Measurements from ENCODE around the gene TENT5D. TPM values are rescaled to one million over a fixed set of nuclear protein-coding genes. Genes with fewer than 3 reads are reported as not detected.

TENT5D gene
- polyA plus RNA-seq, 3 donors = not detected

DNA sequence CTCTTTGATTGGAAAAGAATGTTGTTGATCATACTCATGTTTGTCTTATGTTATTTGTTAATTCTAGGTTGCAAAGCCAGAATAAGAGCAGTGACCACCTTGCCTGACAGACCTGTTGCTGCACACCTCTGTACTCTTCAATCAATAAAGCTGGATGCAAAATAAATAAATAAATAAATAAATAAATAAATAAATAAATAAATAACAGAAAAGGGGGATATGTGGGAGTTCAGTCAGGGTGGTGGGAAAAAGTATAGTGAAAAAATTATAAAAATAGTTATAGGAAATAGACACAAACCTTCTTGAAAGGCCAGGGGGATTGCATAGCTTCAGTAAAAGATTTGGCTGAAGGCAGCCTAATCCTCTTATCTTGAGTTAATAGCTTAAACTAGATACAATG lies 51.3 kb downstream of the TENT5D start:
- no peaks in the 10 kb centered on the region for H3K4me1 ChIP-seq (ENCODE audit: control insufficient read depth in 1 of 2, insufficient read depth in 2 of 2, low read length in 2 of 2)
- no peak overlapping the region for H3K27ac Mint-ChIP-seq
- no peak overlapping the region for H3K4me3 ChIP-seq (replicated peaks in 1 of 3; ENCODE audit: low read depth in 2 of 3, low read length in 3 of 3)
- H2AFZ ChIP-seq (ENCODE audit: insufficient read depth, low read depth, low read length, poor library complexity, severe bottlenecking) = no peak overlapping the region
- peaks cover 0 to 10% of the 10 kb centered on the region in 2 donors for H3K9me3 ChIP-seq (replicated peaks in 1 of 2; ENCODE audit: control insufficient read depth in 1 of 2, insufficient read depth in 1 of 2, low read length in 2 of 2)
- H3K79me2 ChIP-seq (ENCODE audit: insufficient read depth, low read length) = no peaks in the 10 kb centered on the region
- no peak overlapping the region for H3K27ac ChIP-seq (ENCODE audit: low read depth in 1 of 2, low read length in 2 of 2)
- DNase-seq = no peak
- no peak overlapping the region for H3K9ac ChIP-seq (ENCODE audit: insufficient read depth, low read length, poor library complexity, severe bottlenecking)
- no peaks in the 10 kb centered on the region for H3K36me3 ChIP-seq (replicated peaks in 1 of 2; ENCODE audit: control insufficient read depth in 1 of 2, insufficient read depth in 2 of 2, low read length in 2 of 2)
- H3K27me3 ChIP-seq (ENCODE audit: control insufficient read depth in 2 of 2, insufficient read depth in 2 of 2, low read length in 2 of 2) = no peaks in the 10 kb centered on the region
- no peaks in the 10 kb centered on the region for H3K4me1 Mint-ChIP-seq
- H4K20me1 ChIP-seq (ENCODE audit: insufficient read depth, low read length) = no peaks in the 10 kb centered on the region
- H3K4me2 ChIP-seq (replicated peaks; ENCODE audit: extremely low read depth, low read length, poor library complexity, severe bottlenecking) = no peak overlapping the region
- intact Hi-C loops (cut with micrococcal nuclease) = no loop called here
- no peak overlapping the region for H3K4me3 Mint-ChIP-seq
- H3K27me3 Mint-ChIP-seq (ENCODE audit: low read depth in 3 of 3) = no peaks in the 10 kb centered on the region
- TF ChIP-seq, protein P1, sequence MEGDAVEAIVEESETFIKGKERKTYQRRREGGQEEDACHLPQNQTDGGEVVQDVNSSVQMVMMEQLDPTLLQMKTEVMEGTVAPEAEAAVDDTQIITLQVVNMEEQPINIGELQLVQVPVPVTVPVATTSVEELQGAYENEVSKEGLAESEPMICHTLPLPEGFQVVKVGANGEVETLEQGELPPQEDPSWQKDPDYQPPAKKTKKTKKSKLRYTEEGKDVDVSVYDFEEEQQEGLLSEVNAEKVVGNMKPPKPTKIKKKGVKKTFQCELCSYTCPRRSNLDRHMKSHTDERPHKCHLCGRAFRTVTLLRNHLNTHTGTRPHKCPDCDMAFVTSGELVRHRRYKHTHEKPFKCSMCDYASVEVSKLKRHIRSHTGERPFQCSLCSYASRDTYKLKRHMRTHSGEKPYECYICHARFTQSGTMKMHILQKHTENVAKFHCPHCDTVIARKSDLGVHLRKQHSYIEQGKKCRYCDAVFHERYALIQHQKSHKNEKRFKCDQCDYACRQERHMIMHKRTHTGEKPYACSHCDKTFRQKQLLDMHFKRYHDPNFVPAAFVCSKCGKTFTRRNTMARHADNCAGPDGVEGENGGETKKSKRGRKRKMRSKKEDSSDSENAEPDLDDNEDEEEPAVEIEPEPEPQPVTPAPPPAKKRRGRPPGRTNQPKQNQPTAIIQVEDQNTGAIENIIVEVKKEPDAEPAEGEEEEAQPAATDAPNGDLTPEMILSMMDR (IDR thresholded peaks at IDR 0.05) = no peak
- no peaks in the 10 kb centered on the region for H3K36me3 Mint-ChIP-seq
- peaks cover 2 to 13% (median 9%) of the 10 kb centered on the region in 7 donors for H3K9me3 Mint-ChIP-seq

DNA sequence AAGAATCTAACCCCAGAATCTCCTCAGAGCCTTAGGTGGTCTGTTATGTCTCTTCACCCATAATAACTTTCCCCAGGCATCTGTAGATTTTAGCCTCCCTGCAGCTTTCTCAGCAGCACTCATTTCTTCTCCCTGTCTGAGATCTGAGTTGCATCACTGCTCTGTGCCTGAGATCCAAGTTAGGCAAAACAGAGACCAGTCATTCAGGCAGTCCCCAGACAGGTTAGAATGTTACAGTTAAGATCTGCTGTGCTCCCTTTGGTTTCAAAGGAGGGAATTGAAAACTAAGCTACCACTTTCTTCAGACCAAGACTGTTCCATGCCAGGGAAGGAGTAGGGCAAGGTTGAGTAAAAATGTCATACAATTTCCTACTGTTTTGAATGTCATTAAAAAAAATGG lies 65.3 kb downstream of the TENT5D start:
- Mint-ChIP-seq H3K36me3 (no peaks in the 10 kb centered on the region), H3K9me3 (peaks cover 0 to 11% (median 3%) of the 10 kb centered on the region in 7 donors), H3K27ac (no peak overlapping the region), H3K4me1 (no peaks in the 10 kb centered on the region), H3K4me3 (no peak overlapping the region), H3K27me3 (ENCODE audit: low read depth in 3 of 3) (peaks cover 0 to 1% (median 1%) of the 10 kb centered on the region in 3 donors)
- Histone ChIP-seq H3K27me3 (ENCODE audit: control insufficient read depth in 2 of 2, insufficient read depth in 2 of 2, low read length in 2 of 2) (no peaks in the 10 kb centered on the region), H3K9ac (ENCODE audit: insufficient read depth, low read length, poor library complexity, severe bottlenecking) (no peak overlapping the region), H4K20me1 (ENCODE audit: insufficient read depth, low read length) (no peaks in the 10 kb centered on the region), H3K79me2 (ENCODE audit: insufficient read depth, low read length) (no peaks in the 10 kb centered on the region), H3K9me3 (replicated peaks in 1 of 2; ENCODE audit: control insufficient read depth in 1 of 2, insufficient read depth in 1 of 2, low read length in 2 of 2) (no peaks in the 10 kb centered on the region), H3K4me1 (ENCODE audit: control insufficient read depth in 1 of 2, insufficient read depth in 2 of 2, low read length in 2 of 2) (no peaks in the 10 kb centered on the region), H3K4me3 (replicated peaks in 1 of 3; ENCODE audit: low read depth in 2 of 3, low read length in 3 of 3) (no peak overlapping the region), H3K4me2 (replicated peaks; ENCODE audit: extremely low read depth, low read length, poor library complexity, severe bottlenecking) (no peak overlapping the region), H3K36me3 (replicated peaks in 1 of 2; ENCODE audit: control insufficient read depth in 1 of 2, insufficient read depth in 2 of 2, low read length in 2 of 2) (no peaks in the 10 kb centered on the region), H2AFZ (ENCODE audit: insufficient read depth, low read depth, low read length, poor library complexity, severe bottlenecking) (no peak overlapping the region), H3K27ac (ENCODE audit: low read depth in 1 of 2, low read length in 2 of 2) (no peak overlapping the region)
- TF ChIP-seq, protein P1 (IDR thresholded peaks at IDR 0.05) = no peak
- intact Hi-C loops (cut with micrococcal nuclease) = no loop called here
- no peak for DNase-seq
